GM19438 (cell line): ENCODE data around the gene SUPT3H.
A peak's percentile ranks its signal among the peaks of the same experiment; 100 is the strongest.

ENCODE experiments used
- ATAC-seq: cut with Tn5 transposase; IDR thresholded peaks from one replicate; pipeline ENCODE4 v1.9.1; 2021; ENCODE audit warnings: low read depth; ENCODE audit not compliant: unreplicated experiment

The SUPT3H gene

GRCh38 chr6:45026003-45026516 is 351.7 kb downstream of the SUPT3H start:
- ATAC-seq, result no peak

GRCh38 chr6:45024610-45025009 is 353.1 kb downstream of the SUPT3H start:
- no peak for ATAC-seq

- no peak for ATAC-seq
Observed at GRCh38 chr6:45021676-45022075, 356.1 kb downstream of the SUPT3H start.

GRCh38 chr6:45012687-45013086 is 365.0 kb downstream of the SUPT3H start:
- no peak for ATAC-seq

GRCh38 chr6:45009576-45009975 is 368.2 kb downstream of the SUPT3H start:
- ATAC-seq, result no peak

GRCh38 chr6:45006893-45007292 is 370.8 kb downstream of the SUPT3H start:
- ATAC-seq, result no peak

- ATAC-seq, result no peak
Observed at GRCh38 chr6:45003961-45004360, 373.8 kb downstream of the SUPT3H start.

GRCh38 chr6:45003387-45003786 is 374.3 kb downstream of the SUPT3H start:
- no peak for ATAC-seq

GRCh38 chr6:45002390-45003105 is 375.2 kb downstream of the SUPT3H start:
- ATAC-seq, result no peak

- peak; percentile 98 for ATAC-seq
Observed at GRCh38 chr6:45001663-45002062, 376.1 kb downstream of the SUPT3H start.

GRCh38 chr6:45000833-45001232 is 376.9 kb downstream of the SUPT3H start:
- no peak for ATAC-seq

- ATAC-seq, result no peak
Observed at GRCh38 chr6:44999066-44999465, 378.7 kb downstream of the SUPT3H start.

- no peak for ATAC-seq
Observed at GRCh38 chr6:44995486-44996132, 382.1 kb downstream of the SUPT3H start.

GRCh38 chr6:44989391-44989790 is 388.3 kb downstream of the SUPT3H start:
- no peak for ATAC-seq

- no peak for ATAC-seq
Observed at GRCh38 chr6:44985006-44985405, 392.7 kb downstream of the SUPT3H start.

GRCh38 chr6:44983467-44984365 is 394.0 kb downstream of the SUPT3H start:
- no peak for ATAC-seq

- no peak for ATAC-seq
Observed at GRCh38 chr6:44980841-44981240, 396.9 kb downstream of the SUPT3H start.

GRCh38 chr6:44976677-44977641 is 400.8 kb downstream of the SUPT3H start:
- no peak for ATAC-seq

GRCh38 chr6:44974511-44974910 is 403.2 kb downstream of the SUPT3H start:
- no peak for ATAC-seq

- ATAC-seq, result no peak
Observed at GRCh38 chr6:44972709-44973108, 405.0 kb downstream of the SUPT3H start.
